T-helper 17 cell (primary cell): ENCODE measurements around the gene TRAPPC6A. TPM values are rescaled to one million over a fixed set of nuclear protein-coding genes. Genes with fewer than 3 reads are reported as not detected.

Experiments
- ATAC-seq: fragments of 150-1000 bp; cut with Tn5 transposase; 2 replicates; pipeline ENCODE4 v1.10.0; 2021; ENCODE audit warnings: mild to moderate bottlenecking, moderate library complexity
- DNase-seq, 3 donors: peaks; one replicate each; pipeline versions ENCODE4 v3.0.0 to v3.0.0-alpha.2; 2020 to 2021
- H3K9me3 ChIP-seq: one replicate; pipeline ENCODE4 v1.7.0; 2013; ENCODE audit warnings: low read length, mild to moderate bottlenecking; ENCODE audit not compliant: control insufficient read depth, poor library complexity, severe bottlenecking
- H3K27ac Mint-ChIP-seq: one replicate; pipeline ENCODE4 v1.8.0; 2022; ENCODE audit warnings: mild to moderate bottlenecking, moderate library complexity, mixed read lengths
- H3K27me3 Mint-ChIP-seq: one replicate; pipeline ENCODE4 v1.8.0; 2022; ENCODE audit warnings: mixed read lengths
- H3K36me3 Mint-ChIP-seq: one replicate; pipeline ENCODE4 v1.8.0; 2022; ENCODE audit warnings: low read depth, mixed read lengths
- H3K4me1 Mint-ChIP-seq: one replicate; pipeline ENCODE4 v1.8.0; 2022; ENCODE audit warnings: mild to moderate bottlenecking, mixed read lengths
- H3K4me3 Mint-ChIP-seq: one replicate; pipeline ENCODE4 v1.8.0; 2022; ENCODE audit warnings: mild to moderate bottlenecking, moderate library complexity, mixed read lengths
- total RNA-seq, 4 donors: library from RNA in 2 of 4; stranded (reverse) in 2 of 4; gene quantifications; one replicate each; pipeline ENCODE4 v1.2.3 and lab custom pipeline; 2022 to 2026

The TRAPPC6A gene
- total RNA-seq, 2 donors from 2014 or later, result 47.5 to 61.2 TPM

- H3K9me3 ChIP-seq, result no peaks in the 10 kb centered on the region
- Mint-ChIP-seq H3K27ac (peak overlapping the region; percentile 86), H3K4me3 (peak overlapping the region; percentile 74), H3K36me3 (no peaks in the 10 kb centered on the region), H3K27me3 (no peaks in the 10 kb centered on the region), H3K4me1 (peaks cover 22% of the 10 kb centered on the region)
- peak; percentile 42 to 50 (median 49) for DNase-seq
- peak; percentile 94 for ATAC-seq
Observed at GRCh38 chr19:45164577-45165335, 13.3 kb downstream of the TRAPPC6A start.

DNA sequence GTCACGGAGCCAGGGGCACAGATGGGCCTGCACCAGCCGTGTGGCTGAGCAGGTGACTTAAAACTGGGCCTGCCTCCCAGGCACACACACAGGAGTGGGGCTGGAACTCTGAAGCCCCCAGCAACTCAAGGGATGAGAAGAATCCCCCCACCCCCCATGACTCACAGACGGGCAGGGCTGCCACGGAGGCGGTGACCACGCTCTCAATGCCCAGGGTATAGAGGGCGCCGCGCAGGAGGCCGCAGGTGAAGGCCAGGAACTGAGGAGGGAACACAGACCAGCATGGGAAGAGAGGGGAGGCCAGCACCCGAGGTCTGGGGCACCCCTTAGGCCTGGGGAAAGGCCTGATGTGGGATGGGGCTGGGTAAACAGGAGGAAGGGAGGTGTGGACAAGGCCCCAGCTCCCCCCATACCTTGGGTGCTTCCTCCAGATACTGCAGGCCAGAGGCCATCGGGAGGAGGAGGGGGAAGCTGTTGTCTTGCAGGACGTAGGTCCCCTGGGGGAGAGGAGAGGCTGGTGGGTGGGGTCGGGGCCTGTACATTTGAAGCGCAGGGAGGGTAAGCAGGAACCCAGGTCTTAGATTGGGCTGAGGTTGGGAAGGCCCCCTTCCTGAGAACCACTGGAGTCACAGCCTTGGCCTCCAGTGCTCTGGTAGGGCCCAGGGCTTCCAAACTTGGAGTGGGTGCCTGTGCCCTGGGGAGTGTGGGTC lies 14.1 kb downstream of the TRAPPC6A start:
- Mint-ChIP-seq H3K27me3 (no peaks in the 10 kb centered on the region), H3K4me1 (peaks cover 21% of the 10 kb centered on the region), H3K36me3 (no peaks in the 10 kb centered on the region), H3K4me3 (peak overlapping the region; percentile 74), H3K27ac (peak overlapping the region; percentile 86)
- H3K9me3 ChIP-seq, result no peaks in the 10 kb centered on the region
- DNase-seq, result no peak
- no peak for ATAC-seq

DNA sequence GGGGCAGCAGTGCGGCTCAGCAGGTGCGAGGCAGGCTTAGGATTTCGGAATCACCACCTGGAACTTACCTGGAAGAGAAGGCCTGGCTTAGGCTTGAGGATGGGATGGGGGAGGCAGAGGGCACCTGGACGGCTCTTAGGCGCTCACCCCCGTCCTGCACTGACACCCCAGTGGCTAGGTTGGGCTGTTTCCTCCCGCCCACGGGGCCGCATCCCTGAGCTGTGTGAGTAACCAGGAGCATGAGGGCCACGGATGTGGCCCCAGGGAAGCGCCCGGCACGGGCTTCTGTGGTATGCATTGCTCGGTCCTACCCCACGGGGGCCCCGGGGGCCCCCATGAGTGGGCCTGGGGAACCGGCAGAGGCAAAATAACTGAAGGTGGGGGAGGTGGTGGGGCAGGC lies 14.9 kb downstream of the TRAPPC6A start:
- no peaks in the 10 kb centered on the region for H3K9me3 ChIP-seq
- peaks cover 23% of the 10 kb centered on the region for H3K4me1 Mint-ChIP-seq
- peak overlapping the region; percentile 86 for H3K27ac Mint-ChIP-seq
- H3K4me3 Mint-ChIP-seq, result no peak overlapping the region
- H3K27me3 Mint-ChIP-seq, result no peaks in the 10 kb centered on the region
- no peak for DNase-seq
- no peaks in the 10 kb centered on the region for H3K36me3 Mint-ChIP-seq
- ATAC-seq, result no peak

GRCh38 chr19:45162608-45163143 lies 15.4 kb downstream of the TRAPPC6A start:
- no peaks in the 10 kb centered on the region for H3K9me3 ChIP-seq
- no peaks in the 10 kb centered on the region for H3K27me3 Mint-ChIP-seq
- no peak overlapping the region for H3K4me3 Mint-ChIP-seq
- H3K27ac Mint-ChIP-seq, result peak overlapping the region; percentile 86
- ATAC-seq (no peak), DNase-seq (no peak)
- peaks cover 26% of the 10 kb centered on the region for H3K4me1 Mint-ChIP-seq
- no peaks in the 10 kb centered on the region for H3K36me3 Mint-ChIP-seq

DNA sequence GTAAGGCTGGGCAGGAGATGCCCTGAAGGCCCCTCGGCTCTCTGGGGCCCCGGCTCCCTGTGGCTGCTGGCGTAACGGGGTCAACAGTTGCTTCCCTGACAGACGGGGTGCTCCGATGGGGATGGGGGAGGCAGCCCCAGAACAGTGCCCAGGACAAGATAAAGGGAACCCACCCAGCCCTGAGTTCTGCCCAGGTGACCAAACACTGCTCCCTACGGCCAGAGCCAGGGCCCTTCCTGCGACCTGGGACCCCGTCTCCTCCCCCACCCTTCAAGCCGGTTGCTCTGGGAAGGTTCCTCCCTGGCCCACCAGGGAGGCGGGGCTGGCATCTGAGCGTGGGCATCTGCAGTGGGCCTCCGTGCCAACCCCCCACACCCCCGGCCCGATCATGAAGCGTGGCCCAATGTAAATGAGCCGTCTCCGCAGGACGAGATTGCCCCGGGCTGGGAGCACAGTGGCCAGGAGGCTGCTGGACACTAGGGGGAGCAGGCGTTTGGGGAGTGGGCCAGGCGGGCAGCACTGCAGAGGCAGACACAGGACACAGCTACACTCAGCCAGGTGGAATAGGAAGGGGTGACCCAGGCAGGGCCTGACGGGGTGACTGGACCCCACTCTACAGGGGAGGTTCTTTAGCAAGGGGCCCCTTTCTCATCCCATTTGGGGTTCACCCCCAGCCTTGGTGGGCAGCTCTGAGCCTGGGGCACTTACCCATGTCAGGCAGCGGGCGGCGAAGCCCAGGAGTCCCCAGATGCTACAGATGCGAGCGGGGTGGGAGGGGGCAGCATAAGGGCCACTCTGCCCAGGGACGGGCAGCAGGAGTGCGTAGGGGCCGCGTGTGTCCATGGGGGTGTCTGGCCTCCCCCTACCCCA lies 16.1 kb downstream of the TRAPPC6A start:
- no peaks in the 10 kb centered on the region for H3K36me3 Mint-ChIP-seq
- no peaks in the 10 kb centered on the region for H3K27me3 Mint-ChIP-seq
- ATAC-seq (no peak), DNase-seq (no peak)
- peaks cover 25% of the 10 kb centered on the region for H3K4me1 Mint-ChIP-seq
- no peak overlapping the region for H3K27ac Mint-ChIP-seq
- H3K9me3 ChIP-seq, result no peaks in the 10 kb centered on the region
- H3K4me3 Mint-ChIP-seq, result no peak overlapping the region

- no peak within 1 kb of the TSS for H3K27ac Mint-ChIP-seq
- H3K36me3 Mint-ChIP-seq, result no peaks in the 10 kb centered on the region
- H3K4me3 Mint-ChIP-seq, result peak within 1 kb of the TSS; percentile 52
- H3K9me3 ChIP-seq, result no peaks in the 10 kb centered on the region
- no peak for DNase-seq
- ATAC-seq, result no peak
- no peaks in the 10 kb centered on the region for H3K27me3 Mint-ChIP-seq
- peaks cover 24% of the 10 kb centered on the region for H3K4me1 Mint-ChIP-seq
Observed at GRCh38 chr19:45160870-45161737, 16.9 kb downstream of the TRAPPC6A start, which contains the start of gene NKPD1. Gene NKPD1 (minus strand): TSS chr19:45160982. CDS start chr19:45160150, 832 bp downstream.

DNA sequence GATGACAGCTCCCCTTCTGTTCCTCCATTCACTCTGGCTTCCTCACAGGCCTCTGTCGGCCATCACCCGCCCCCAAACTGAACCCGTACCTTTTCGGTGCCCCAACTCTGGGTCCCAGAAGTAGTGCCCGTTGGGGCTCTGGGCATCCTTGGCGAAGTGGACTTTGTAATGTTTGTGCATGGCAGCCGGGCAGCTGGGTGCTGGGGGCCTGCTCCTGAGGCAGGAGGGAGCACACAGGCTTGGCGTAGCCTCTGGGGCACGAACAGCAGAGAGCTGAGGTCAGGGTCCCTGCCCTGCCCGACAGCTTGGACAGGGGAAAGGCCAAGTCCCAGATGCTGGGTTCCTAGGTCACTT lies 18.1 kb downstream of the TRAPPC6A start:
- Mint-ChIP-seq H3K4me1 (peaks cover 20% of the 10 kb centered on the region), H3K36me3 (no peaks in the 10 kb centered on the region), H3K27ac (no peak overlapping the region), H3K27me3 (no peaks in the 10 kb centered on the region), H3K4me3 (no peak overlapping the region)
- no peaks in the 10 kb centered on the region for H3K9me3 ChIP-seq
- no peak for DNase-seq
- ATAC-seq, result no peak

DNA sequence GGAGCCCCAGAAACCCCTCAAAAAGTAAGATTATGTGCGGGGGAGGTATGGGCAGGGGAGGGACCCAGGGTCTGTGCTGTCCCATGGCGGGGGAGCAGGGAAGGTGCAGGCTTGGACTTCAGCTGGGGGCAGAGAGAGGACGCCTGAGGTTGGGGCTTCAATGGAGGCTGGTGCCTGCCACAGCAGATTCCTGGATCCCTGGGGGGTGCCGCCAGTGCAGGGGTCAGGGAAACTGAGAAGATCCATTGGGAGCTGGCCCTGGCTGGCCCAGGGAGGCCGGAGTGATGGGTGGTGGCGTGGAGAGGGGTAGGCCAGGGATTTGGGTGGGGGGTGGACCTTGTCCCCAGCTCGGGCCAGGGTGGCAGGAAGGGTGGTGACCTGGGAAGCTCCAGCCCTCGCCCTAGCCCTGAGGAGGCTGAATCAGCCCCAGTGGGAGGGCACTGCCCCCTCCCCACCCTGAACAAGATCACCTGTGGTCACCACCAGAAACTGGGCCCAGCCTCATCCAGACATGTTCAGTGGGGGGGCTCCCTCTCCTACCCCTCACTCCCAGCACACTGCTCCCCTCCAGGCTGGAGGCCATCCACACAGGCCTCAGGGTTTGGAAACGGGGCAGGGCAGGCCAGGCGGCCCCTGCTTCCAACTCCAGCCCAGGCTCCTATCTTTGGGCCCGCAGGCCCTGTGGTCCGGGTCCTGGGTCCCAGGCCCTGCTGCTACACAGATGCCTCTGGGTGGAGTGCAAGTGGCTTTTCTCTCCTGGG lies 18.6 kb downstream of the TRAPPC6A start:
- ATAC-seq, result no peak
- Mint-ChIP-seq H3K36me3 (no peaks in the 10 kb centered on the region), H3K27ac (no peak overlapping the region), H3K4me1 (peaks cover 21% of the 10 kb centered on the region), H3K27me3 (no peaks in the 10 kb centered on the region), H3K4me3 (no peak overlapping the region)
- DNase-seq, result no peak
- no peaks in the 10 kb centered on the region for H3K9me3 ChIP-seq

DNA sequence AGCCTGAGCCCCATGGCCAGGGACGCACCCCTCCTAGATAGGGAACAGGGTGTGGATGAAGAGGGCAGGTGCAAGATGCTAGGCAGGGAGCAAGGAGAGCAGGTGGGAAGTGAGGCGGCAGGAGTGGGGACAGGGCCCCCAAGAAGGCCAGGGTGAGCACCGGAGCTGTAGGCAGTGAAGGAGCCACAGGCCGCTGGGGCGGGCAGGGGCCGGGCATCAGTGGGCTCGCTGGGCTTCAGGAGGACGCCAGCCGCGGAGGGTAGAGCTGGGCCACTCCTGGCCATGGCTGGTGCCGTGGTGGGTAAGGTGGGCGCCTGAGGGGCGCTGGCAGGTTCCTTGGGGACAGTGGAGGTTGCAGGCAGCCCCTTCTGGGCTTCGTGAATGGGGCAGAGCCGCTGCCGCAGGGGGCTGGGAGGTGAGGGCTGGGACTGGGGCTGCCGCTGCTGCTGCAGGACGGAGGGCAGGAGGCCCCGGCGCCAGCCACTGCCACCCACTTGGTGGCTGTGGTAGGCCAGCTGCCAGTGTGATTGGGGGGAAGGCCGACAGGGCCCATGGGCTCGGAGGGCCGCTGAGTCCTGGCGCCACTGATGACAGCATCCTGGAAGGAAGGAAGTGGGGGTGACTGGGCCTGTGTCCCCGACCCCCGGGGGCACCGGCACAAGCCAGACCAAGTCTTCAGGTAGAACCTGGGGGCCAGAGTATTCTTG lies 19.4 kb downstream of the TRAPPC6A start:
- ATAC-seq, result no peak
- Mint-ChIP-seq H3K27me3 (no peaks in the 10 kb centered on the region), H3K27ac (peak overlapping the region; percentile 19), H3K4me1 (peaks cover 21% of the 10 kb centered on the region), H3K36me3 (no peaks in the 10 kb centered on the region), H3K4me3 (no peak overlapping the region)
- no peak for DNase-seq
- H3K9me3 ChIP-seq, result no peaks in the 10 kb centered on the region

DNA sequence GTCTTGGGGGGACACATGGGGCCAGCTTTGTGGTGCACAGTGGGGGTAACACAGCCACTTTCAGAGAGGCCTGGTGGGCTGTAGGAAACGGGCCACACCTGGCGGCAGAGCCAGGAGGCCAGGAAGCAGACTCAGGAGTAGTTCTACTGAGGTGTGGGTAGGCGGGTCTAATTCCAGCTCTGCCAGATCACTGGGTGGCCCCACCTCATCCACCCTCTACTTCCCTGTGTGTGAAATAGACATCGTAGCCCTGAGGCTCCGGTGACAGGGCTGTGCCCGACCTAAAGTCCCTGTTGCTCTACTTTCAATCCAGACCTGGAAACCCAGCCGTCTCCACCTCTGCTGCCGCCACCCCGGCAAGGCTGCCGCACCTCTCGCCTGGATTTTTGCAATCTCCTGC lies 21.3 kb downstream of the TRAPPC6A start:
- H3K4me3 Mint-ChIP-seq, result no peak overlapping the region
- no peaks in the 10 kb centered on the region for H3K9me3 ChIP-seq
- H3K4me1 Mint-ChIP-seq, result peaks cover 24% of the 10 kb centered on the region
- DNase-seq (no peak), ATAC-seq (no peak)
- H3K27ac Mint-ChIP-seq, result no peak overlapping the region
- H3K27me3 Mint-ChIP-seq, result no peaks in the 10 kb centered on the region
- no peaks in the 10 kb centered on the region for H3K36me3 Mint-ChIP-seq

DNA sequence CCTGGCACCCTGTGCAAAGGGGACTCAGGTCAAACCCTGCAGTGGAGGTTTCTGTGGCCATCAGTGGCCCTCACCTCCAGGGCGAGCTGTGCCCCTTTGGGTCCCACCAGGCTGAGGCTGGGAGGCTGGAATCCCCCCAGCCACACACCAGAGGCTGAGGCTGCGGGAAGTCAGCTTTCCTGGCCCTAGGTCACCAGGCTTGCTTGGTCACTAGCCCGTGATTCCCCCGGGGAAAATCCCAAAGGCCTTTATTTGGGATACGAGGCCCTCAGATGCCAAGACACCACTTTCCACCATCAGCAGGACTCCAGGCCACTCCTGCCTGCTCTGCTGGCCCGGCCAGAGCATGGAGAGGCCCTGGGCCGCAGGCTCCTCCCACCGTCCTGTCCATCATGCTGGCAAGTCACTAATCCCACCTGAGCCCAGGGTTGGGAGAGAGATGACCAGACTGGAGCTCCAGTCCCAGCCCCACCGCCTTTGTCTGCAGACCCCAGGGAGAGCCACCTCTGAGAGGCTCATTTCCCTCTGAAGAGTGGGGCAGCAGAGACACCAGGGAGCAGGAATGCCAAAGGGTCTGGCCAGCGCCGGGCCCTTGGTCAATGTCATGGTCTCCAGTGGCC lies 21.9 kb downstream of the TRAPPC6A start:
- H3K9me3 ChIP-seq, result no peaks in the 10 kb centered on the region
- no peaks in the 10 kb centered on the region for H3K27me3 Mint-ChIP-seq
- peaks cover 24% of the 10 kb centered on the region for H3K4me1 Mint-ChIP-seq
- ATAC-seq, result no peak
- H3K4me3 Mint-ChIP-seq, result no peak overlapping the region
- DNase-seq, result no peak
- H3K36me3 Mint-ChIP-seq, result no peaks in the 10 kb centered on the region
- no peak overlapping the region for H3K27ac Mint-ChIP-seq
